ENCODE measurements around the gene CNTROB.

The CNTROB gene

GRCh38 chr17:7931709-7932482 is at the start of gene CNTROB, which contains the start of gene TRAPPC1:
Gene CNTROB, plus strand, starts transcription at chr17:7932206. Its CDS starts 874 bp downstream, at chr17:7933080.
Gene TRAPPC1, minus strand, starts transcription at chr17:7931946. Its CDS starts 117 bp downstream, at chr17:7931829.
- no peak for TF ChIP-seq CTCF (conservative IDR thresholded peaks at IDR 0.05)
- H3K27ac ChIP-seq = peak within 1 kb of the TSS; percentile 60; the same call in 1 of the 2 replicates

GRCh38 chr17:7882629-7883028 is 49.4 kb upstream of the CNTROB start:
- no peak for TF ChIP-seq CTCF (conservative IDR thresholded peaks at IDR 0.05)
- H3K27ac ChIP-seq = peak overlapping the region; percentile 97

- peak overlapping the region; percentile 97 for H3K27ac ChIP-seq
- no peak for TF ChIP-seq CTCF (conservative IDR thresholded peaks at IDR 0.05)
These were observed 48.1 kb upstream of the CNTROB start for GRCh38 chr17:7883781-7884386.

- peak overlapping the region; percentile 97 for H3K27ac ChIP-seq
- TF ChIP-seq CTCF (conservative IDR thresholded peaks at IDR 0.05) = no peak
These were observed 47.2 kb upstream of the CNTROB start for GRCh38 chr17:7884581-7885366.

GRCh38 chr17:7885367-7886226 is 46.4 kb upstream of the CNTROB start:
- H3K27ac ChIP-seq = peak overlapping the region; percentile 97

More at GRCh38 chr17:7885367-7886226, 46.4 kb upstream of the CNTROB start:
- no peak for TF ChIP-seq CTCF (conservative IDR thresholded peaks at IDR 0.05)

Data from VCaP (cell line).